K562 (cell line): ENCODE data around the gene KRTAP15-1. TPM values are rescaled to one million over a fixed set of nuclear protein-coding genes. Genes with fewer than 3 reads are reported as not detected.

ENCODE experiments used
- ATAC-seq: fragments of 200-7000 bp; cut with Tn5 transposase; 3 replicates; pipeline ENCODE4 v1.9.1; 2020; ENCODE audit warnings: moderate library complexity
- BruUV-seq: library from RNA; stranded (reverse); fragments of 400-500 nt; replicated peaks from 2 replicates; lab custom pipeline; 2021; lab: Mats Ljungman, UMichigan
- CTCF ChIA-PET: fragments of 300-600 bp; formaldehyde crosslinking; extraction: SDS; loops from one replicate; lab custom pipeline; 2021; ENCODE audit warnings: low intra/inter-chr PET ratio; lab: Yijun Ruan, JAX
- POLR2A ChIA-PET: fragments of 300-600, 350-650 bp; sonication (Branson Sonifier 250); formaldehyde crosslinking; extraction: SDS; loops from one replicate; lab custom pipeline; 2021; ENCODE audit warnings: antibody characterized with exemption, inconsistent platforms; lab: Yijun Ruan, JAX
- DNase-seq, 4 experiments: peaks; one replicate each; pipeline versions ENCODE4 v3.0.0 to v3.0.0-alpha.2; 2011 to 2018; ENCODE audit warnings: low spot score in 3 of 4, mixed read lengths in 3 of 4; ENCODE audit errors: extremely low read depth in 1 of 4
- FAIRE-seq: peaks from 2 replicates; lab custom pipeline; 2011; peaks lifted over from hg19 to GRCh38; lab: Jason Lieb, UNC
- H2AFZ ChIP-seq: 2 replicates; pipeline ENCODE4 v1.6.0; 2011; ENCODE audit warnings: low read depth, low read length, control low read depth, inconsistent platforms
- H3K27ac ChIP-seq: fragments of 200-600 bp; 3 replicates; pipeline ENCODE4 v1.8.0; 2011; ENCODE audit warnings: low read depth, mild to moderate bottlenecking, control low read depth, inconsistent platforms, low read length, moderate library complexity, mixed read lengths; ENCODE audit errors: extremely low read depth
- H3K27me3 ChIP-seq, 2 experiments: fragments of 300-600 bp in 1 of 2; 2 replicates in 1 of 2; 3 replicates in 1 of 2; pipeline versions ENCODE4 v1.6.0 to v1.8.0; 2011; ENCODE audit warnings: inconsistent platforms in 2 of 2, low read length in 2 of 2, mild to moderate bottlenecking in 1 of 2, mixed read lengths in 1 of 2, moderate library complexity in 1 of 2; ENCODE audit not compliant: control insufficient read depth in 2 of 2, insufficient read depth in 2 of 2
- H3K36me3 ChIP-seq: fragments of 300-600 bp; 3 replicates; pipeline ENCODE4 v1.8.0; 2011; ENCODE audit warnings: mild to moderate bottlenecking, low read length, inconsistent platforms; ENCODE audit not compliant: control insufficient read depth, insufficient read depth
- H3K4me1 ChIP-seq, 2 experiments: fragments of 200-600 bp in 1 of 2; replicated peaks in 1 of 2; 2 replicates in 1 of 2; 3 replicates in 1 of 2; pipeline versions ENCODE4 v1.5.1 to v1.8.0; 2011; ENCODE audit warnings: inconsistent platforms in 2 of 2, low read length in 2 of 2, mild to moderate bottlenecking in 1 of 2, mixed read lengths in 1 of 2, moderate library complexity in 1 of 2; ENCODE audit not compliant: control insufficient read depth in 2 of 2, insufficient read depth in 2 of 2
- H3K4me2 ChIP-seq: 2 replicates; pipeline ENCODE4 v1.6.1; 2011; ENCODE audit warnings: low read length, control low read depth, inconsistent platforms, mixed read lengths; ENCODE audit not compliant: insufficient read depth
- H3K4me3 ChIP-seq: fragments of 200-600 bp; sonication (generic), shearing (Covaris generic); 2 replicates; pipeline ENCODE4 v1.5.1; 2016; ENCODE audit warnings: control low read depth, inconsistent platforms
- H3K79me2 ChIP-seq: fragments of 200-600 bp; 3 replicates; pipeline ENCODE4 v1.8.0; 2011; ENCODE audit warnings: low read length, inconsistent platforms; ENCODE audit not compliant: control insufficient read depth, insufficient read depth
- H3K9ac ChIP-seq, 2 experiments: 2 replicates each; pipeline versions ENCODE4 v1.6.0 to v1.6.1; 2011; ENCODE audit warnings: low read depth in 2 of 2, low read length in 2 of 2, control low read depth in 1 of 2, inconsistent platforms in 1 of 2, mild to moderate bottlenecking in 1 of 2, mixed read lengths in 1 of 2; ENCODE audit not compliant: insufficient read depth in 1 of 2
- H3K9me1 ChIP-seq: one replicate; pipeline ENCODE4 v1.6.0; 2011; ENCODE audit warnings: inconsistent platforms, mild to moderate bottlenecking, low read length, moderate library complexity; ENCODE audit not compliant: control insufficient read depth, insufficient read depth
- H3K9me3 ChIP-seq: replicated peaks from 2 replicates; pipeline ENCODE4 v1.5.1; 2011; ENCODE audit warnings: low read depth, low read length, inconsistent platforms; ENCODE audit not compliant: control insufficient read depth, insufficient read depth
- H4K20me1 ChIP-seq: replicated peaks from 2 replicates; pipeline ENCODE4 v1.6.1; 2011; ENCODE audit warnings: low read length, inconsistent platforms, mixed read lengths; ENCODE audit not compliant: control insufficient read depth, insufficient read depth
- BHLHE40 ChIP-seq: IDR thresholded peaks from 2 replicates; pipeline ENCODE4 v1.6.1; 2011; ENCODE audit warnings: low read length, improper control_type of control experiment
- BRF1 ChIP-seq: IDR thresholded peaks from 3 replicates; pipeline ENCODE4 v1.6.1; 2011; ENCODE audit warnings: borderline replicate concordance, mild to moderate bottlenecking; ENCODE audit not compliant: insufficient read length; ENCODE audit errors: extremely low read depth
- ELF4 ChIP-seq: fragments of 450-650 bp; formaldehyde crosslinking; IDR thresholded peaks from 2 replicates; pipeline ENCODE4 v1.4.0; 2022; ENCODE audit warnings: missing genetic modification characterization
- HMBOX1 ChIP-seq: sonication (generic); IDR thresholded peaks from 2 replicates; pipeline ENCODE4 v1.6.1; 2016
- KLF1 ChIP-seq: fragments of 450-650 bp; IDR thresholded peaks from 2 replicates; pipeline ENCODE4 v1.6.1; 2016; ENCODE audit warnings: missing genetic modification characterization, missing compliant biosample characterization
- MTF1 ChIP-seq: fragments of 250-450 bp; sonication (Bioruptor Pico); IDR thresholded peaks from 2 replicates; pipeline ENCODE4 v1.9.0; 2021; ENCODE audit warnings: moderate library complexity, mild to moderate bottlenecking, inconsistent platforms, borderline replicate concordance
- NFXL1 ChIP-seq: fragments of 450-650 bp; formaldehyde crosslinking; IDR thresholded peaks from 2 replicates; pipeline ENCODE4 v1.4.0; 2021; ENCODE audit warnings: mild to moderate bottlenecking
- NR2C1 ChIP-seq, 2 experiments: fragments of 450-650 bp; IDR thresholded peaks; 2 replicates each; pipeline ENCODE4 v1.6.1; 2017; ENCODE audit warnings: mild to moderate bottlenecking in 2 of 2, antibody characterized with exemption in 1 of 2, inconsistent platforms in 1 of 2, missing compliant biosample characterization in 1 of 2, missing genetic modification characterization in 1 of 2
- PRPF4 ChIP-seq: fragments of 200-400 bp; formaldehyde crosslinking; IDR thresholded peaks from one replicate; pipeline ENCODE4 v1.6.1; 2017; ENCODE audit warnings: low read length, low read depth, mild to moderate bottlenecking; ENCODE audit not compliant: insufficient read depth, poor library complexity, severe bottlenecking
- RAD21 ChIP-seq, 2 experiments: fragments of 250-450 bp in 1 of 2; fragments of 450-650 bp in 1 of 2; sonication (Bioruptor Pico) in 1 of 2; formaldehyde crosslinking in 1 of 2; IDR thresholded peaks in 1 of 2; conservative IDR thresholded peaks in 1 of 2; 2 replicates each; pipeline versions ENCODE4 v1.4.0 to v1.8.0; 2020 to 2022; ENCODE audit warnings: mild to moderate bottlenecking in 2 of 2, moderate library complexity in 1 of 2
- RBM25 ChIP-seq: fragments of 200-400 bp; formaldehyde crosslinking; IDR thresholded peaks from 2 replicates; pipeline ENCODE4 v1.6.1; 2018; ENCODE audit warnings: low read length, low read depth, moderate library complexity; ENCODE audit not compliant: severe bottlenecking
- SMARCC2 ChIP-seq: fragments of 450-650 bp; IDR thresholded peaks from 2 replicates; pipeline ENCODE4 v1.6.1; 2017; ENCODE audit warnings: antibody characterized with exemption, moderate library complexity, mild to moderate bottlenecking, low read depth
- SMC3 ChIP-seq: conservative IDR thresholded peaks from 2 replicates; pipeline ENCODE4 v1.6.1; 2011; ENCODE audit warnings: low read depth, low read length, improper control_type of control experiment; ENCODE audit not compliant: insufficient read depth
- SRF ChIP-seq, 2 experiments: fragments of 250-450, 450-650 bp in 1 of 2; sonication (Bioruptor Pico) in 1 of 2; sonication (generic) in 1 of 2; formaldehyde crosslinking; IDR thresholded peaks; 2 replicates each; pipeline versions ENCODE4 v1.5.0 to v1.5.1; 2020 to 2022; ENCODE audit warnings: mild to moderate bottlenecking in 1 of 2, missing genetic modification reagents in 1 of 2
- STAG1 ChIP-seq: sonication (generic); formaldehyde crosslinking; IDR thresholded peaks from 2 replicates; pipeline ENCODE4 v1.5.0; 2020; ENCODE audit warnings: missing genetic modification reagents, borderline replicate concordance
- TAL1 ChIP-seq: fragments of 450-650 bp; IDR thresholded peaks from 2 replicates; pipeline ENCODE4 v1.6.1; 2016; ENCODE audit warnings: mild to moderate bottlenecking
- TCF7 ChIP-seq: sonication (generic); IDR thresholded peaks from 2 replicates; pipeline ENCODE4 v1.6.1; 2016; ENCODE audit warnings: antibody characterized with exemption, borderline replicate concordance
- THRB ChIP-seq: fragments of 450-650 bp; formaldehyde crosslinking; conservative IDR thresholded peaks from 2 replicates; pipeline ENCODE4 v1.4.0; 2022; ENCODE audit warnings: mild to moderate bottlenecking, missing genetic modification characterization
- ZNF24 ChIP-seq: fragments of 450-650 bp; IDR thresholded peaks from 2 replicates; pipeline ENCODE4 v1.6.1; 2016
- ZNF3 ChIP-seq: fragments of 250-450 bp; sonication (Bioruptor Pico); IDR thresholded peaks from 2 replicates; pipeline ENCODE4 v1.5.0; 2021; ENCODE audit warnings: mild to moderate bottlenecking, moderate library complexity
- ZNF41 ChIP-seq: fragments of 250-450 bp; sonication (Bioruptor Pico); conservative IDR thresholded peaks from 2 replicates; pipeline ENCODE4 v1.4.0; 2020; ENCODE audit warnings: mild to moderate bottlenecking
- ZNF586 ChIP-seq: fragments of 450-650 bp; formaldehyde crosslinking; conservative IDR thresholded peaks from 2 replicates; pipeline ENCODE4 v1.4.0; 2020; ENCODE audit warnings: mild to moderate bottlenecking, moderate library complexity
- WGBS: fragments of 100-300 bp; shearing (Covaris generic); methylation state at CpG from one replicate; pipeline ENCODE4 v1.1.6; 2016; ENCODE audit warnings: low coverage, mixed read lengths; ENCODE audit not compliant: insufficient coverage; ENCODE audit errors: missing lambda C conversion rate; 5-methylcytosine and 5-hydroxymethylcytosine counted together
- in situ Hi-C: fragments of 300-500 bp; cut with MboI; formaldehyde crosslinking; loops from 4 replicates; pipeline ENCODE4 v1.15.0; 2018; ENCODE audit warnings: inconsistent platforms, mixed read lengths
- intact Hi-C: fragments of 100-400 bp; cut with micrococcal nuclease; formaldehyde crosslinking; loops from 2 replicates; pipeline ENCODE4 v1.14.2; 2022
- polyA plus RNA-seq, 8 experiments: library from polyadenylated mRNA; depleted of rRNA in 4 of 8; stranded (reverse) in 5 of 8; unstranded in 3 of 8; fragments of >200 nt; fragmentation: Nextera tagmentation in 2 of 8; fragmentation: Illumina TruSeq in 1 of 8; extraction: Ambion mirVana in 2 of 8; extraction: Trizol in 1 of 8; gene quantifications; 2 replicates each; pipeline versions ENCODE4 v1.2.1 to v1.2.3, GENCODE V29; 2011 to 2014; ENCODE audit warnings: inconsistent platforms in 1 of 8, missing spikeins in 1 of 8
- total RNA-seq, 7 experiments: library from RNA; depleted of rRNA in 6 of 7; stranded (reverse); fragments of >200 nt in 6 of 7; fragmentation: Illumina TruSeq in 2 of 7; extraction: Trizol in 2 of 7; gene quantifications; 2 replicates each; pipeline versions ENCODE4 v1.2.1 to v1.2.3, GENCODE V29; 2011 to 2021; ENCODE audit warnings: low replicate concordance in 1 of 7

KRTAP15-1 gene
- total and polyA plus RNA-seq, 9 of the 15 experiments (the other 6 are each of a cell fraction or from before 2014, with no cell fraction given) = not detected

- Histone ChIP-seq H4K20me1 (no peaks in the 10 kb centered on the region), H2AFZ (no peak overlapping the region), H3K27me3 (no peaks in the 10 kb centered on the region), H3K9ac (no peak overlapping the region), H3K36me3 (no peaks in the 10 kb centered on the region), H3K9me3 (no peaks in the 10 kb centered on the region), H3K4me3 (no peak overlapping the region), H3K4me1 (no peaks in the 10 kb centered on the region), H3K27ac (no peak overlapping the region), H3K79me2 (no peaks in the 10 kb centered on the region), H3K9me1 (no peaks in the 10 kb centered on the region), H3K4me2 (no peak overlapping the region)
- ChIA-PET CTCF (interaction anchor here (0.5 kb wide), 1 partner anchor 1033 kb away, joined by 3 read pairs; no protein-coding TSS in a partner anchor), POLR2A (interaction anchor here (0.8 kb wide), 1 partner anchor 493 kb away, joined by 3 read pairs; no protein-coding TSS in a partner anchor)
- intact Hi-C loops (no loop called here), in situ Hi-C loops (no loop called here)
- FAIRE-seq (peak; percentile 57), DNase-seq (peak; percentile 8 to 29 (median 25)), ATAC-seq (peak; percentile 75)
- no TSS peak for BruUV-seq
- WGBS = 1% methylated on average over 10 of the region's 10 CpGs
- no peak for TF ChIP-seq THRB (CRISPR knock-in tag)
- TF ChIP-seq SMC3 = 0 out of 2 replicates have a peak, but pooled peaks have one; percentile 13
- TF ChIP-seq KLF1 = no peak
- no peak for TF ChIP-seq HMBOX1
- TF ChIP-seq ELF4 = no peak
- TF ChIP-seq ZNF3 (CRISPR knock-in tag) = no peak
- no peak for TF ChIP-seq BRF1
- peak in 1 of 2 experiments; percentile 34; a peak in 2 of 4 replicates for TF ChIP-seq RAD21 (CRISPR knock-in tag; conservative IDR thresholded peaks at IDR 0.05 in 1 of 2, IDR thresholded peaks at IDR 0.05 in 1 of 2)
- TF ChIP-seq NFXL1 = no peak
- TF ChIP-seq TAL1 = no peak
- TF ChIP-seq TCF7 = no peak
- no peak for TF ChIP-seq ZNF586 (CRISPR knock-in tag)
- TF ChIP-seq SMARCC2 = no peak
- no peak for TF ChIP-seq PRPF4
- TF ChIP-seq NR2C1 (IDR thresholded peaks at IDR 0.05) = no peak
- no peak for TF ChIP-seq NR2C1 (tag; IDR thresholded peaks at IDR 0.05)
- no peak for TF ChIP-seq ZNF41
- TF ChIP-seq BHLHE40 = peak; percentile 60
- TF ChIP-seq RBM25 = no peak
- TF ChIP-seq ZNF24 = no peak
- no peak for TF ChIP-seq MTF1
- no peak for TF ChIP-seq STAG1 (CRISPR knock-in tag)
- no peak for TF ChIP-seq SRF (CRISPR knock-in tag; IDR thresholded peaks at IDR 0.05)
Measured at GRCh38 chr21:30434033-30434631, 5.9 kb upstream of the KRTAP15-1 start.
